A549 treated with AZD9567 at 1 μM for 4 hours (cell line): ENCODE data around the gene DOP1B. TPM values are rescaled to one million over a fixed set of nuclear protein-coding genes. Genes with fewer than 3 reads are reported as not detected.

Experiments used
- total RNA-seq: library from RNA; stranded (reverse); fragments of 200-300 nt; extraction: Qiagen RNA extraction; gene quantifications from 5 replicates; pipeline ENCODE4 v1.2.3, GENCODE V29; 2022; ENCODE audit not compliant: insufficient read depth

DOP1B gene
- 2.4 to 6.3 TPM (median 4.6 TPM) in 5 replicates for total RNA-seq

GRCh38 chr21:36156815-36157670 lies at the start of gene DOP1B:
Gene DOP1B, plus strand, starts transcription at chr21:36156824. Its CDS starts 7,910 bp downstream, at chr21:36164734.

GRCh38 chr21:36134803-36135390 lies 21.7 kb upstream of the DOP1B start, which contains the start of gene CBR3:
Gene CBR3, plus strand, starts transcription at chr21:36135079. Its CDS starts 114 bp downstream, at chr21:36135193.

Other genes with a start within 250 kb of the DOP1B start
- gene SETD4, start 96.3 kb upstream of the DOP1B start, total RNA-seq, result 8.8 to 14.2 TPM (median 10.2 TPM) in 5 replicates
- gene CBR1, start 86.8 kb upstream of the DOP1B start, total RNA-seq, result 144 to 169 TPM (median 162 TPM) in 5 replicates
- gene CBR3, start 21.7 kb upstream of the DOP1B start, total RNA-seq, result 5.0 to 13.6 TPM (median 11.8 TPM) in 5 replicates
- gene MORC3, start 163.4 kb downstream of the DOP1B start, total RNA-seq, result 6.1 to 10.9 TPM (median 7.8 TPM) in 5 replicates
- 11.0 to 12.5 TPM (median 11.6 TPM) in 5 replicates for gene CHAF1B, start 228.6 kb downstream of the DOP1B start, total RNA-seq